Measurements from ENCODE around the gene ZMIZ1.

DNA sequence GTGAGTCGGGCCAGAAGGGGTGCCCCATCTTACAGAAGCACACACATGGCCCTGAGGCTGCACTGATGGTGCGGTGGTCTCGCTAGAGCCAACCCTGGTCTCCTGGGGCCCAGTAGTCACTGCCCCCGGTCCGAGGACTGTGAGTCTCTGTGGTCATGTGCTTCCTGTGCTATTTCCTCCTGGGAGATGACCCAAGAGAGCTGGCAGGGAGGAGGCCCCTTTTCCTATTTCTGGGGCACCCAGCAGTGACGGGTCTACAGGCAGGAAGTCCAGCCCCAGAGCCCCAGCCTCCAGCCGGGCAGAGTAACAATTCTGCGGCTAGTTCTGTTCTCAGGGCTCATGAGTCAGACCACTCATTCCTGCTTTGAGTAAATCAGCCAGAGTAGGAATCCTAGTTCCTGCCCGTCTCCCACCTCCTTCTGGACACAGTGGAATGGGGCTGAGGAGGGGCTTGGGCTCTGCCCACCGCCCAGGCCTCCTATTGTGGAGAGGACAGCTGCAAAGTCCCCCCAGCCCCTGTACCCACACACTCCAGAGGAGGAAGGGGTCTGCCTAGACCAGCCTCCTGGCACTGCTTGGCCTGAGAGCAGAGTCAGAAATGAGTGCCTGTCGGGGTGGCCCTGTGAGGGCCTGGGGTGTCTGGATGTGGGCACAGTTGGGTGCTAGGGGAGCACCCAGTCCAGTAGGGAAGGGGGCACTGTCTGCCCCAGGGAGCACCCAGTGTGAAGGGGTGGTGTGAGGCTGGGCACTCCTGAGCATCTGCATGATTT is 198.0 kb downstream of the ZMIZ1 start:
- no peak for TF ChIP-seq POLR2A (IDR thresholded peaks at IDR 0.05)
- TF ChIP-seq EP300 (IDR thresholded peaks at IDR 0.05) = peak; percentile 32 to 59
